ENCODE data around the gene RGP1. TPM values are rescaled to one million over a fixed set of nuclear protein-coding genes. Genes with fewer than 3 reads are reported as not detected.

RGP1 gene
- total and polyA plus RNA-seq, 9 of the 15 experiments (the other 6 are each of a cell fraction or from before 2014, with no cell fraction given) = 0.42 to 13.8 (median 6.7) TPM

GRCh38 chr9:35729700-35730485, 19.2 kb upstream of the RGP1 start (continued):
- TF ChIP-seq NCOA2 (IDR thresholded peaks at IDR 0.05; ENCODE audit: partially characterized antibody in 2 of 2) (peak in 1 of 2 experiments; percentile 39), CREM (IDR thresholded peaks at IDR 0.05; ENCODE audit: low read depth) (peak; percentile 54), CTBP1 (IDR thresholded peaks at IDR 0.05; ENCODE audit: borderline replicate concordance) (peak; percentile 52; the same call in 1 of the 2 replicates), TEAD1 (CRISPR knock-in tag; IDR thresholded peaks at IDR 0.05) (no peak), ETV1 (tag; conservative IDR thresholded peaks at IDR 0.05; ENCODE audit: low read depth) (peak; percentile 35; the same call in 1 of the 2 replicates)
- TF ChIP-seq, protein P1, sequence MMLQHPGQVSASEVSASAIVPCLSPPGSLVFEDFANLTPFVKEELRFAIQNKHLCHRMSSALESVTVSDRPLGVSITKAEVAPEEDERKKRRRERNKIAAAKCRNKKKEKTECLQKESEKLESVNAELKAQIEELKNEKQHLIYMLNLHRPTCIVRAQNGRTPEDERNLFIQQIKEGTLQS (IDR thresholded peaks at IDR 0.05) = no peak
- TF ChIP-seq, protein P1 (CRISPR knock-in tag; conservative IDR thresholded peaks at IDR 0.05) = no peak

- H3K4me3 ChIP-seq = peak overlapping the region; percentile 85
- DNase-seq (ENCODE audit: extremely low read depth in 1 of 4, low spot score in 3 of 4) (no peak), ATAC-seq (no peak), FAIRE-seq (no peak)
- ChIA-PET CTCF (ENCODE audit: low intra/inter-chr PET ratio) (no interaction called here), POLR2A (interaction anchor here (0.7 to 2.8 kb wide), 5 partner anchors 13 to 464 kb away, joined by 3 to 13 read pairs (median 3); partner anchors contain the start of genes CCDC107 and RMRP)
- peaks cover 82% of the 10 kb centered on the region for H3K79me2 ChIP-seq (ENCODE audit: control insufficient read depth, insufficient read depth, low read length)
- H3K36me3 ChIP-seq (ENCODE audit: control insufficient read depth, insufficient read depth, low read length) = peaks cover 47% of the 10 kb centered on the region; the same call in 2 of the 3 replicates
- H3K4me2 ChIP-seq (ENCODE audit: insufficient read depth, low read length) = peak overlapping the region; percentile 94
- H3K9me3 ChIP-seq (replicated peaks; ENCODE audit: control insufficient read depth, insufficient read depth, low read depth, low read length) = no peaks in the 10 kb centered on the region
- H3K9ac ChIP-seq (ENCODE audit: insufficient read depth in 1 of 2, low read depth in 2 of 2, low read length in 2 of 2) = peak overlapping the region; percentile 54 to 85; a peak in 3 of 4 replicates
- intact Hi-C loops (cut with micrococcal nuclease) = loop anchor here (10.0 kb wide), 1 partner anchor 84 kb away; the partner anchor contains the start of genes HINT2 and SPAG8
- H3K4me1 ChIP-seq (replicated peaks in 1 of 2; ENCODE audit: control insufficient read depth in 2 of 2, insufficient read depth in 2 of 2, low read length in 2 of 2) = peaks cover 40 to 43% of the 10 kb centered on the region in 2 experiments
- BruUV-seq (replicated peaks) = no TSS peak
- no peaks in the 10 kb centered on the region for H3K27me3 ChIP-seq (ENCODE audit: control insufficient read depth in 2 of 2, insufficient read depth in 2 of 2, low read length in 2 of 2)
- peaks cover 11% of the 10 kb centered on the region; the same call in 1 of the 2 replicates for H4K20me1 ChIP-seq (replicated peaks; ENCODE audit: control insufficient read depth, insufficient read depth, low read length)
- H3K27ac ChIP-seq (ENCODE audit: extremely low read depth, low read depth, low read length) = peak overlapping the region; percentile 97
- H2AFZ ChIP-seq (ENCODE audit: low read depth, low read length) = no peak overlapping the region
- in situ Hi-C loops (cut with MboI) = no loop called here
- WGBS (ENCODE audit: insufficient coverage, low coverage, missing lambda C conversion rate) = 10% methylated on average over 2 of the region's 2 CpGs
- peaks cover 5% of the 10 kb centered on the region for H3K9me1 ChIP-seq (ENCODE audit: control insufficient read depth, insufficient read depth, low read length)
- no peak for TF ChIP-seq U2AF1 (optimal IDR thresholded peaks at IDR 0.05; ENCODE audit: low read depth, low read length)
- TF ChIP-seq NFIC (IDR thresholded peaks at IDR 0.05) = 0 out of 2 replicates have a peak, but pooled peaks have one; percentile 12
- peak; percentile 40 to 72; a peak in 2 of 4 replicates for TF ChIP-seq MLLT1 (IDR thresholded peaks at IDR 0.05)
- no peak; a peak in 1 of 4 replicates for TF ChIP-seq MNT (conservative IDR thresholded peaks at IDR 0.05)
- no peak for TF ChIP-seq FOXJ2 (tag; IDR thresholded peaks at IDR 0.05)
- 0 out of 2 replicates have a peak, but pooled peaks have one; percentile 51 for TF ChIP-seq YBX1 (IDR thresholded peaks at IDR 0.05)
- no peak for TF ChIP-seq HCFC1 (IDR thresholded peaks at IDR 0.05; ENCODE audit: low read depth, low read length)
- peak; percentile 70; the same call in 1 of the 2 replicates for TF ChIP-seq HLTF (IDR thresholded peaks at IDR 0.05)
- TF ChIP-seq CBFB (CRISPR knock-in tag; IDR thresholded peaks at IDR 0.05) = no peak
- TF ChIP-seq SUPT5H (IDR thresholded peaks at IDR 0.05) = peak; percentile 66
- peak; percentile 41 for TF ChIP-seq BRD9 (IDR thresholded peaks at IDR 0.05; ENCODE audit: low read depth, partially characterized antibody)
These were observed 18.6 kb upstream of the RGP1 start for GRCh38 chr9:35730486-35730854.
